ENCODE measurements around the gene IPCEF1.

Gene IPCEF1, protein sequence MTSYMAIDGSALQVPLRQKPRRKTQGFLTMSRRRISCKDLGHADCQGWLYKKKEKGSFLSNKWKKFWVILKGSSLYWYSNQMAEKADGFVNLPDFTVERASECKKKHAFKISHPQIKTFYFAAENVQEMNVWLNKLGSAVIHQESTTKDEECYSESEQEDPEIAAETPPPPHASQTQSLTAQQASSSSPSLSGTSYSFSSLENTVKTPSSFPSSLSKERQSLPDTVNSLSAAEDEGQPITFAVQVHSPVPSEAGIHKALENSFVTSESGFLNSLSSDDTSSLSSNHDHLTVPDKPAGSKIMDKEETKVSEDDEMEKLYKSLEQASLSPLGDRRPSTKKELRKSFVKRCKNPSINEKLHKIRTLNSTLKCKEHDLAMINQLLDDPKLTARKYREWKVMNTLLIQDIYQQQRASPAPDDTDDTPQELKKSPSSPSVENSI

DNA sequence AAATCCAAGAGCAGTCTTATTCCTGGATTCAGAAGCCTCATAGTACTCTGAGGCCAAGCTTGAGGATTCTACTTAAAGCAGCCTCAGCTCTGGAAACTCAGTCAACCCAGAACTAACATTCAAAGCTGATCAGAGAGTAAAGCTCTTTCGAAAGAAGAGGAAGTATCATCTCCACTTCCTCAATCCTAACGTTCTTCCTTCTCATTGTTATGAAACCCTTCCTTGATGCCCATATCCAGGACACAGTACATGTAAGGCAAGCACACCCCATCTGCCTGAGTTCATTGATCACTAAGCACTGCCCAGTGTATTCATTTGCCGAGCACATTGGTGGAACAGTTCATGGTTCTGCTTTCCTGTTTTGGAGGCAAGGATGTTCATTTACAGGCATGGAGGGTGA is at the start of gene IPCEF1:
Gene IPCEF1, minus strand, starts transcription at position 114 of the 400 bp plus-strand sequence. CDS start 90,856 bp downstream, outside the sequence.
- DNase-seq = no peak

DNA sequence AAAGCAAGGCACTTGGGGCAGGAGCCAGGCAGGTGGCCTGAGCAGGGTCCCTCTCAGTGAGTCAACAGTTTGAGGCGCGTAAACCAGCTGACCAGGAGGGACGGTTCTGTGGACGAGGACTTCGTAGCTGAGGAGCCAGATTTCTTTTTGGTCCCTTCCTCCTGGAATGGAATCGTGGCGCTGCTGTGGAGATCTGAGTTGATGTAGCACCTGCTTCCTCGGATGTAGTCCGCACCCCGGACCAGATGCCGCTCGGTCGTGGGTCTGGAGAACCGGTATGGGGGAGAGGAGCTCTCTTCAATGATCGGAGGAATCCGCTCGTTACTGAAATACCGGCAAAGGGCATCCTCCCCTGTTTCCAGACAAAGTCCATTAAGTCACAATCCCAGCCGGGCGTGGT is 49.7 kb upstream of the IPCEF1 start:
- no peak for DNase-seq

- peak; percentile 38 for DNase-seq
These were observed 48.3 kb upstream of the IPCEF1 start for GRCh38 chr6:154404791-154405400.

DNA sequence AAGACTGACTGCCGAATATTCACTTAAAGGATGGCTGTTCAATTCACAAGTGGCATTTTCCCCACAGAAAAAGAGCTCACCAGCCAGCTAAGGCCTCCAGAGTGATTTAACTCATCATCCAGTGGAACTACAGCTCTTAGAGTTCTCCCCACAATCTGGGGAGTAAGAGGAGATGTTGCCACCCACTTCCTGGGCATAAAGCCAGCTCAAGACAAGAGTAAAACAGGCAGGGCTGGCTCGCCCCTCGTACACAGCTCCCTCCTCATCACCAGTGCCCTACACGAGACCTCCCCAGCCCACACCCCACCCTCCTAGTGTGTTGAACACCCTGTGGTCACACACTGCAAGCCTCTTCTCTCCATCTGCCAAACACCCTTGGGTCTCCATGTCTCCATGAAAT is 47.2 kb upstream of the IPCEF1 start:
- peak; percentile 65 for DNase-seq

- DNase-seq = no peak
These were observed 45.6 kb upstream of the IPCEF1 start for GRCh38 chr6:154402081-154402780.

- DNase-seq = peak; percentile 56
These were observed 42.5 kb upstream of the IPCEF1 start for GRCh38 chr6:154399097-154399496.

GRCh38 chr6:154397491-154398195 is 41.0 kb upstream of the IPCEF1 start:
- DNase-seq = no peak

GRCh38 chr6:154395878-154396277 is 39.3 kb upstream of the IPCEF1 start:
- no peak for DNase-seq

DNA sequence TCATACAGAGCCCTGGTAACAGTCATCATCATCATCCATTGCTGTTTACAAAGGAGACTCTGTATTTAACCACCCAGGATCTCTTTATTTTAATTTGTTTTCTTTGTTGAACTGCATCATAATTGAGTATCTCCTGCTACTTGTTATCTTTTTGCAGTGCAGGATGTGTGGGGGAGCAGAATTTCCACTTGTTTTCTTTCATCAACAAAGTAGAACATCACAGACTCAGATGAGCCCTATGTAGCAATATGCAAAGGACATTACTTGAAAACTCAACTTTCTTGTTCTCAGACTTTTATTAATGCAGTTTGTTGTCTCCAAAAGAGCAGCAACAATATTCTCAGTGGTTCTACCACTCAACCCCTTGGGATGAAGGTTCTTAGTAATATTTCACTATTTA is 38.7 kb upstream of the IPCEF1 start:
- DNase-seq = no peak

DNA sequence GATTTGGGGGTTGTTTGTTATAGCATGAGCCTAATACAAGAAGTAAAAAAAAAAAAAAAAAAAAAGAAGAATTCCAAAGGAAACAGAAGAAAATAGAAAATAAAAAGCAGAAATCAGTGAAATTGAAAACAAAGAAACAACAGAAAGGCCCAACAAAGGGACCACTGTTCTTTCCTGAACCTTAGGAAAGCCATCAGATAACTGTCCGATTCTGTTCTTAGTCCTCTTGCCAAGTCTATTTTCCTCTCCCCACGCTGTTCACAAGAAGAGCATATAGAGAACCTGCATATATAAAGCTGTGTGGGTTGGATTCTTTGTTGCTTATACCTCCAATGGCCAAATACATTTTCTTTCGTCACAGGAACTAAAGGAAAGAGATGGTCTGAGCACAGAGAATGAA is 38.0 kb upstream of the IPCEF1 start:
- no peak for DNase-seq

- no peak for DNase-seq
These were observed 33.4 kb upstream of the IPCEF1 start for GRCh38 chr6:154390034-154390433.

- peak; percentile 20 for DNase-seq
These were observed 32.2 kb upstream of the IPCEF1 start for GRCh38 chr6:154388803-154389202.

- DNase-seq = peak; percentile 94
These were observed 30.5 kb upstream of the IPCEF1 start for GRCh38 chr6:154386848-154387717.

- no peak for DNase-seq
These were observed 27.6 kb upstream of the IPCEF1 start for GRCh38 chr6:154384191-154384590.

GRCh38 chr6:154383273-154383672 is 26.7 kb upstream of the IPCEF1 start:
- no peak for DNase-seq

- DNase-seq = no peak
These were observed 26.1 kb upstream of the IPCEF1 start for GRCh38 chr6:154382740-154383139.

DNA sequence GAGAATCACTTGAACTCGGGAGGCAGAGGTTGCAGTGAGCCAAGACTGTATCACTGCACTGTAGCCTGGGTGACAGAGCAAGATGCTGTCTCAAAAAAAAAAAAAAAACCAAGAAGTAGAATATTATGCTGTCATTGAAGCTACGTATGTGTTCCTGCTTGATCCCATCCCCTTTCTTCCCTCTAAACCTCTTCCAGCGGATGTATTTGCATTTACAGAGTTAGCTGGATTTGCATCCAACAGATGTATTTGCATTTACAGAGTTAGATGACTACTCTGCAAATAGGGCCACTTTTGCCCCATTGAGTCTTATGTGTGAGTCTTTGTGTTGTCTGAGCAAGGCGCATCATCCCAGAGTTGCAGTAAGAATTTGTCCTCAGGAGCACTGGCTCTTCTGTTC is 24.9 kb upstream of the IPCEF1 start:
- no peak for DNase-seq

- DNase-seq = no peak
These were observed 24.1 kb upstream of the IPCEF1 start for GRCh38 chr6:154380741-154381140.

DNA sequence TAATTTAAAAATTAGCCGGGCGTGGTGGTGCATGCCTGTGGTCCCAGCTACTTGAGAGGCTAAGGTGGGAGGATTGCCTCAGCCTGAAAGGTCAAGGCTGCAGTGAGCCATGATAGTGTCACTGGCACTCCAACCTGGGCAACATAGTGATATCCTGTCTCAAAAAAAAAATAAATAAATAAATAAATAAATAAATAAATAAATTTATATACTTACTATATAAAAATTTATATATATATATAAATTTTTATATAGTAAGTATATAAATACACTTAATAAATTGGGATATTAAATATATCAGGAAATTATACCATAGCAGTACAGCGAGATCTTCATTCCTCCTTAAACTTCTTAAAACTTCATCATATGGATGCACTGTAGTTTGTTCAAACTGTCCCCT is 23.0 kb upstream of the IPCEF1 start:
- DNase-seq = no peak

- DNase-seq = no peak
These were observed 21.9 kb upstream of the IPCEF1 start for GRCh38 chr6:154378518-154378917.

DNA sequence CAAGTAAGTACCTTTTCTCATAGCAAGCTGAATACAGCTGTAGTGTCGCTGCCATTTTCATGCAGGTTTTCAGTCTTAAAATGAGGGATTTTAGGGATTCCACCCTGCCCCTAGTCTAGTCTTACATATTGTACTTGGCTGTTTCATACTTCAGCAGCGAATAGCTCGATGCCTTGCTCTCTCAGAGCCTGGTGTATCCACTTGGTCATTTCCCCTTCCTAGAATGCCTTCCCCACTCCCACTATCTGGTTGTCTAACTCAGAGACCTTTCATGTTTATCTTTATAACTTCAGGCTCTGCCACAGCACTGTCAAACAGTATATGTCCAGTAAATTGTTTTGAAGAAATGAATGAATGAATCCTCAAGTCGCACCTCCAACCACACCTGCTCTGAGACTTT is 21.1 kb upstream of the IPCEF1 start:
- DNase-seq = no peak

GRCh38 chr6:154373971-154374370 is 17.4 kb upstream of the IPCEF1 start:
- DNase-seq = no peak

Measured in fibroblast of upper back skin (primary cell).